CD4-positive, alpha-beta T cell treated with Interleukin-15 for 4 hours (primary cell): ENCODE measurements around the gene GDPGP1.
"Not testable (repeated sequence)": the region's sequence is repeated elsewhere in the genome, so short reads cannot be mapped to it uniquely, and the experiment has no call there.

Experiments
- DNase-seq: peaks from one replicate; pipeline ENCODE4 v3.0.0-alpha.2; 2020; ENCODE audit warnings: low spot score

The GDPGP1 gene

DNA sequence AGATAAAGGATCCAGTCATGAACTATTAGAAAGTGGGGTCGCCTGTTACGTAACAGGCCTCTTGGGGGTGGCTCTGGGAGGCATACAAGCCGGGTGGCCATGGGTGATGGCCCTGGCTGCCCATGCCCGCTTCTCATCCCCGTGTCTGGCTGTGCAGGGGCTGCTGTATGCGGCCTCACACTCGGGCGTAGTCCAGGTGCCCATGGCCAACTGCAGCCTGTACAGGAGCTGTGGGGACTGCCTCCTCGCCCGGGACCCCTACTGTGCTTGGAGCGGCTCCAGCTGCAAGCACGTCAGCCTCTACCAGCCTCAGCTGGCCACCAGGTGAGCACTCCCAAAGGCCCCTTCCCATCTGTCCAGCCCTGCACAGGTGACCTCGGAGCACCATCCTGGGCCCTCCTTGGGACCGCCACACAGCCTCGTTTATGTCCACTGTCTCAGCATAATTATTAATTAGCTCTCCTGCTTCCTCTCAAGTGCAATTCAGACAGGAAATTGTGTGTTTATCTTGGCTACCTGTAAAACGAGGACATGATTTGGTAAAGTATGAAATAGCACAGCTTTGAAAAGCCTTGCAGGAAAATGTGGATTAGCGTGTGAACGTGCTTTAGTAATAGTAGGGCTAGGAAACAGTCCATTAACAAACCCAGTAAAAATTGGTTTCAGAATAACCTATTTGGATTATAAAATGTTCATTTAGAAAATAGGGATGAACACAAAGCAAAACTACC is 8.3 kb upstream of the GDPGP1 start:
- no peak for DNase-seq

DNA sequence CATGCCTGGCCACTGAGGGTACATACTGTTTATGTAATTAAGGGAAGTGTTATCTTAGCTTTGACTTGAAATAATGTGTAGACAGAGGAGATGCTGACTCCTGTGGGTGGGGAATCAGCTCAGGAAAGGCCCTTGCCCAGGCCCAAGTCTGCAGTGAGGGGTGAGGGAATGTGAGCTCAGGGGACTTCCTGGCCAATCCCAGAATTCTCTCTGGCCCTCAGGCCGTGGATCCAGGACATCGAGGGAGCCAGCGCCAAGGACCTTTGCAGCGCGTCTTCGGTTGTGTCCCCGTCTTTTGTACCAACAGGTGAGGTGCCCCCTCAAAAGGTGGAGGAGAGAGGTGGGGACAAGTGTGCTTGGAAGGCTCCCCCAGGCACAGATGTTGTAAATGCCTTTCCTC is 6.7 kb upstream of the GDPGP1 start:
- DNase-seq: no peak

DNA sequence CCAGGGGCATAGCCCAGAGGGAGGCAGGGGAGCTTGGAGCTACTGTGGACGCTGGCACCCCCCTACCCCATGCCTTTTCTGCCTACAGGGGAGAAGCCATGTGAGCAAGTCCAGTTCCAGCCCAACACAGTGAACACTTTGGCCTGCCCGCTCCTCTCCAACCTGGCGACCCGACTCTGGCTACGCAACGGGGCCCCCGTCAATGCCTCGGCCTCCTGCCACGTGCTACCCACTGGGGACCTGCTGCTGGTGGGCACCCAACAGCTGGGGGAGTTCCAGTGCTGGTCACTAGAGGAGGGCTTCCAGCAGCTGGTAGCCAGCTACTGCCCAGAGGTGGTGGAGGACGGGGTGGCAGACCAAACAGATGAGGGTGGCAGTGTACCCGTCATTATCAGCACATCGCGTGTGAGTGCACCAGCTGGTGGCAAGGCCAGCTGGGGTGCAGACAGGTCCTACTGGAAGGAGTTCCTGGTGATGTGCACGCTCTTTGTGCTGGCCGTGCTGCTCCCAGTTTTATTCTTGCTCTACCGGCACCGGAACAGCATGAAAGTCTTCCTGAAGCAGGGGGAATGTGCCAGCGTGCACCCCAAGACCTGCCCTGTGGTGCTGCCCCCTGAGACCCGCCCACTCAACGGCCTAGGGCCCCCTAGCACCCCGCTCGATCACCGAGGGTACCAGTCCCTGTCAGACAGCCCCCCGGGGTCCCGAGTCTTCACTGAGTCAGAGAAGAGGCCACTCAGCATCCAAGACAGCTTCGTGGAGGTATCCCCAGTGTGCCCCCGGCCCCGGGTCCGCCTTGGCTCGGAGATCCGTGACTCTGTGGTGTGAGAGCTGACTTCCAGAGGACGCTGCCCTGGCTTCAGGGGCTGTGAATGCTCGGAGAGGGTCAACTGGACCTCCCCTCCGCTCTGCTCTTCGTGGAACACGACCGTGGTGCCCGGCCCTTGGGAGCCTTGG is 5.9 kb upstream of the GDPGP1 start:
- DNase-seq: no peak

- no peak for DNase-seq
Measured at GRCh38 chr15:90228960-90229359, 5.0 kb upstream of the GDPGP1 start.

DNA sequence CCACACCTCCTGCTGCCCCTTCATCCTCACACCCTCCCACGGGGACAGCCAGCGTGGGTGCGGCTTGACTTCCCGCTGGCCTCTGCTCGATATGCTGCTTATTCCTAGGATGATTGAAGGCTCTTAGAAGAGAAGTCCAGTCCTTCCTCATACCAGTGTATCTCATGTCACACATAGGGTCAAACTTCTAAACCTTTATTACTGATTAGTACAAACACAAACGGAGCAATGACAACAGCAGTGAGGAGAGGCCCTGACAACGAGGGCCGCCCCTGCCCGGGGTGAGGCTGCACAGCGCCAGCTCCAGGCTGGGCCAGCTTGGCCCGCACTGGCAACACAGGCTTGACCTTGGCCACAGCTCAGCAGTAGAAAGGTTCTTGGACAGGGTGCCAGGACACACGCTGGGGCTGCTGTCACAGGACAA is 3.9 kb upstream of the GDPGP1 start:
- DNase-seq: no peak

DNA sequence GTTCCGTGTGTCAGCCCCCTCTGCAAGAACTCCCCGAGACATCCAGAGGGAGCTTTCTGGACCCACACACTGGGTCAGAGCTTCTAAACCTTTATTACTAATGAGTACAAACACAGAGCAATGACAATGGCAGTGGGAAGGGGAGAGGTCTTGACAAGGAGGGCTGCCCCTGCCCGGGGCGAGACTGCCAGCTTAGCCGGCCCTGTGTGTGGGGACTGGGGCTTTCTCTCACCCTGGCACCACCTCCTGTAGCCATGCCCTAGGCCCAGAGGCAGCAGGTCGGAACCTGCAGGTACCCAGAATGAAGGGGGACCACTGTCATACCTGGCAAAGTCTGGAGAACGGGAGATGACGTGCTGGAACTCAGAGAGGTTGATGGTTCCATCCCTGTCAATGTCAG is 3.4 kb upstream of the GDPGP1 start:
- no peak for DNase-seq

DNA sequence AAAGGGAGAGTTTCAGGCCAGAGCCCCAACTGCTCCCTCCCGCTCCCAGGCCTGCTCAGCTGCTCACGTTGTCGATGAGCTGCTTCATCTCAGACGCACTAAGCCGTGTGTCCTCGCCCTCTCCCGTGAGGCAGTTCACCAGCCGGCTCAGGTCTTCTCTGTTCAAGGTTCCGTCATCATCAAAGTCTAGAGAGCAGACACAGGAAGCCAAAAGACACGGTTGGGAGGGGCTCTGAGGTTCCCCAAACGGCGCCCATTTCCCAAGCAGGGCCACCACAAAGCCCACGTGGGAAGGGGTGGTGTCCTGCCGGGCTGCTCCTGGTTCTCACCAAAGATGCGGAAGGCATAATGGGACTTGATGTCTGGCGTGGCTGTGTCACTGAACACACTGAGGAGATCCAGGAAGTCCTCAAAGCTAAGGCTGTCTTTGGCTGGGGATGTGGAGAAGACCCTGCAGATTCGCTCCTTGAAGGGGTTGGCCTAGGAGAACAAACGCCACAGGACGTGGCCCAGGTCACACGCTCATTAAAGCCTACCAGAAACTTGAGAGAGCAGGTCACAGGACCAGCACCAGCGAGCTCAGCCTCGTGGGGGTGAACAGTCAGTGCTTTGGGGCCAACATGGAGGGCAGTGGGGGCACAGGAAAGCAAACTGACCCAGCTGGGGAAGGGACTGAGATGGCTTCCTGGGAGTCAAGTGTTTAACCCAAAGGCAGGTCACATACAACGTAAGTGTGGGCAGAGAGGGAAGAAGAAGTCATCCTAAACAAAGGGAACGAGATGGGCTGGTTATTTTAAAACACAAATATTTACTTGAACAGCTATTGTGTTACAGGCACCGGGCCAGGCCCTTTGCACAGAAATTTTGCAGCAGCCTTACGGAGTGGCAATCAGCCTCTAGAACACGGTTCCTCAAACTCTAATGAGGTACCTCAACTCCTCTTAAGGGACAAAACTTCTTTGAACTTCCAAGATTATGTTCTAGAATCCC is 2.7 kb upstream of the GDPGP1 start:
- peak; percentile 79 for DNase-seq

DNA sequence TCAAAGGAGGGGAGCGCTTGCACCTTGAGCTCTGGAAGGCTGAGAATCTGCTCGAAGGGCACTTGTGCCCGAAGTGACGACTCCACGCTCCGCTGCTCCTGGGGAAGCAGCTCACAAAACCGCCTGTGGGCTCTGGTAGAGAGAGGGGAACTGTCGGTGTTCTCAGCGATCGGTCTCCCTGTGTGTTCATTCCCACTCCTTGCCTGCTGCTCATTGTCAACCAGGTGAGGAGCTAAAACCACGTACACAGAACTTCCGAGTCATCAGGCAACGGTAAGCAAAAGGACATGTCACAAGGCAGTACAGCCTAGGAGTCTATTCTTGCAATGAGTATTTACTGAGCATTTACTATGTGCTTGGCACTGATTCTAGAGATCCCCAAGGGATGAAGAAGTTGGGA is 1.8 kb upstream of the GDPGP1 start:
- no peak for DNase-seq

DNA sequence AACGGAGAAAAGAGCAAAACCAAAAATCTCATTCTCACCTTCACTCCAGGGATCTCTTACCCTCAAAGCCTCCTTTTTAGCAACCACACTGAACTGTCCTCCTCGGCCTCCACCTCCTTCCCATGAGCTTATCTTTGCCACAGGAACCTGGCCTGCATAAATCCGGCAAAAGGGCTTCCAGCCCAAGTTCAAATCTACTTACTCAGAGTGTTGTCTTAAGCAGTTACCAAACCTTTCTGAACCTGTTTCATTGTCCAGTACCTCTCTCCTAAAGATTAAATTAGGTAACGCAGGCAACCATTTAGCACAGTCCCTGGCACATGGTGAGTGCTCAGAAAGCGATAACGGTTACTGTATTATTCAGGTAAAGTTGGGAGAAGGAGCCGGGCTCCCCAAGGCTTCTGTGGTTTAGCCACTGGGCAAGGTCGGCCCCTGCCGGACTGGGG is 1.0 kb upstream of the GDPGP1 start:
- no peak for DNase-seq

- DNase-seq: peak; percentile 97
Measured at GRCh38 chr15:90233387-90234095, 468 bp upstream of the GDPGP1 start, which contains the start of gene CIB1. TSS of gene CIB1 (minus strand) at chr15:90233941. CDS start at chr15:90233885, 56 bp downstream.

- no peak for DNase-seq
Measured at GRCh38 chr15:90239371-90239770, 5.4 kb downstream of the GDPGP1 start.

GRCh38 chr15:90240856-90241255 is 6.8 kb downstream of the GDPGP1 start:
- DNase-seq: no peak

GRCh38 chr15:90241343-90242192 is 7.6 kb downstream of the GDPGP1 start:
- no peak for DNase-seq

GRCh38 chr15:90243943-90244639 is 10.1 kb downstream of the GDPGP1 start:
- no peak for DNase-seq

DNA sequence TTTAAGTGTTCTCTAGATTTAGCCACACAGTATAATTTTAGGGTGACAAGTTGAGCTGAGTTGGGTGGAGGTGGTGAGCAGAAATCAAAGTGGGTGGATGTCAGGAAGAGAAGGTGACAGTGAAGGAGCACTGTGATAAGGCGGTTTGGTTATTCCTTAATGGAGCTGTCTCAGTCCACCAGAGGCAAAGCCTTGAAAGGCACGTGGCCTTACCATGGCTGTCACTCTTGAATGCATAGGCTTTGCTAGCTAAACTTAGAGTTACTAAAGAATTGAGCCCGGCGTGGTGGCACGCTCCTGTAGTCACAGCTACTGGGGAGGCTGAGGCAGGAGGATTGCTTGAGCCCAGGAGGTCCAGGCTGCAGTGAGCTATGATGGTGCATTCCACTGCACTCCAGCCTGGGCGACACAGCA is 14.8 kb downstream of the GDPGP1 start:
- DNase-seq: no peak

- peak; percentile 57 for DNase-seq
Measured at GRCh38 chr15:90249203-90249863, 15.3 kb downstream of the GDPGP1 start, which contains the start of gene TTLL13. TSS of gene TTLL13 (plus strand) at chr15:90249556. CDS start at chr15:90250631, 1,075 bp downstream.

GRCh38 chr15:90257776-90258175 is 23.8 kb downstream of the GDPGP1 start:
- DNase-seq: no peak

DNA sequence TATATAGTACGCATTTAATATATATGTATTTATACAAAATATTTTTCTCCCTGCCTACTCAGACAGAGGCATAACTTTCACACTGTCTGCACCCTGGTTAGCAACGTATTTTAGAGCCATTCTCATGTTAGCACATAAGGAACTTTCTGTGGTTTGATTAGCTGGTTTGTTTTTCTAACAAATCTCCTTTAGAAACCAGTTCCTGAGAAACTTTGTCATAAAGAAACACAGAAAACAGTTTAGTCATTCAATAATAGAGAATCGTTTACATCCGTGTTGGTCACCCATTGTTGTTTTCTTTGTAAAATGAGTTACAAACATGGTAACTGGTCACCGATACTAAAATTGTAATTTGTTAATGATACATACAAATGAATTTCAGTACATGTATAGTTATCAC is 25.5 kb downstream of the GDPGP1 start:
- DNase-seq: no peak

DNA sequence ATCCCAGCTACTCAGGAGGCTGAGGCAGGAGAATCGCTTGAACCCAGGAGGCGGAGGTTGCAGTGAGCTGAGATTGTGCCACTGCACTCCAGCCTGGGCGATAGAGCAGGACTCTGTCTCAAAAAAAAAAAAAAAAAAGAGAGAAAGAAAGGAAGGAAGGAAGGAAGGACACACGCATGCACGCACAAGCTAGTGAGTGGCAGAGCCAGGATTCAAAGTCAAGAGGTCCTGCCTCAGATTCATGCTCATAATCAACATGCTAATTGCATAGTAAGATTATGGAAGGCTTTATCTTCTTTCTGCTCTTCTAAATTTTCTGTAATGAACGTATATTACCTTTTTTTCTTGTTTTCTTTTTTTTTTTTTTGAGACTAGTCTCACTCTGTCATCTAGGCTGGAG is 26.7 kb downstream of the GDPGP1 start:
- DNase-seq: not testable (repeated sequence)
